GM21717 (cell line): ENCODE data around the gene PIGK.
"Not testable (repeated sequence)": the region's sequence is repeated elsewhere in the genome, so short reads cannot be mapped to it uniquely, and the experiment has no call there.

Experiments
- ATAC-seq: cut with Tn5 transposase; IDR thresholded peaks from one replicate; pipeline ENCODE4 v1.9.1; 2021; ENCODE audit warnings: mild to moderate bottlenecking, moderate library complexity; ENCODE audit not compliant: unreplicated experiment

Gene PIGK

DNA sequence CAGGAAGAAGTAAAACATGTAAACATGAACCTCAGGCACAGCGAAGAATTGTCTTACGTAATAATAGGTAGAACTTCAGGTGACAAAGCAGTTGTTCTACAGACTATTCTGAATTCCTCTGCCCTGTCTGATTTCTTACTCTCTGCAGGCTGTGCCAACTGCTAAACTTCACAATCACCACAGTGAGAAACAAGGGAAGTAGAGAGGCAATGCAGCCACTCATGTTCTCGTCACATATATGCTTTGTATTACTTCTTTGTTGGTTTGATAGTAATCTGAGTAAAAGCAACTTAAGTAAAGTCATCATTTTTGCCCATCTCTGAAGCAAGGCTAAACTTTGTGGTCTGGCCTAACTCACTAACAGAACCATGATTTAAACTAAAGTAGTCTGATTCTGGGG lies 21.9 kb downstream of the PIGK start:
- no peak for ATAC-seq

DNA sequence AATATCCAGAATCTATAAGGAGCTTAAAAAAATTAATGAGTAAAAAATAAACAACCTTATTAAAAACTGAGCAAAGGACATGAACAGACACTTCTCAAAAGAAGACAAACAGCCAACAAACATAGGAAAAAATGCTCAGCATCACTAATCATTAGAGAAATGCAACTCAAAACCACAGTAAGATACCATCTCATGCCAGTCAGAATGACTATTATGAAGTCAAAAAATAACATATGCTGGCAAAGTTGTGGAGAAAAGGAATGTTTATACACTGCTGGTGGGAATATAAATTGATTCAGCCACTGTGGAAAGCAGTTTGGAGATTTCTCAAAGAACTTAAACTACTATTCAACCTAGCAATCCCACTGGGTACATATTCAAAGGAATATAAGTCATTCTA lies 25.3 kb downstream of the PIGK start:
- ATAC-seq = no peak

DNA sequence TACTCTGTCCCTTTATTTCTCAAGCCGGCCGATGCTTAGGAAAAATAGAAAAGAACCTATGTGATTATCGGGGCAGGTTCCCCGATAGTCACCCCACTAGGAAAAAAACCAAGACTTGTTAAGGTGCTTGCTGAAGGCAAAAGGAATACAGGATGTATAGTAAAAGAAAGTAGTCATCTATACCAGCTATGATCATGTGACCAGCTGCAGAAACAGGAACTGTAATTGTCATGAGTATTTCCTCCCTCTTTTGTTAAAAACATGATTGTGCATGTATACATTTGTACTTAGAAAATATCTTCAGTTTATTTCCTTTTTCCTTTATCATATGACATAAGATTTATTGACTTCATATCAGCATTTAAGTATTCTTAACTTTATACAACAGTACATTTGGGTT lies 30.5 kb downstream of the PIGK start:
- ATAC-seq = no peak

GRCh38 chr1:77186907-77187306 lies 32.3 kb downstream of the PIGK start:
- not testable (repeated sequence) for ATAC-seq

- ATAC-seq = no peak
These were observed 37.1 kb downstream of the PIGK start for GRCh38 chr1:77182083-77182482.

DNA sequence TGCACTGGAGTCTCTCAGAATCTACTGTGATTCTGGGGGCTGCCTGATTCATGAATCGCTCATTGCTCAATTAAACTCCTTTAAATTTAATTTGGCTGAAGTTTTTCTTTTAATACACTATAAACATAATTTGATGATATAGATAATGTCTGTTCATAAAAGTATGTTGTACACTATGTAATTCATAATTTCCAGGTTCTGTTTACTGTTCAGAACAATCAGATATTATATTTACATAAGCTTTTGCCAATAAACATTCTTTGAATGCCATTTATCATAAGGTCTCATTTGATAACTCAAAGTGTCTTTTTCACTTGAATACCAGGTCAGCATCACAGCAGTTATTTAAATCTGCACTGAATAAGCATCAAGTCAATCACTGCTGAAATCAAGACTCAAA lies 39.6 kb downstream of the PIGK start:
- ATAC-seq = no peak

DNA sequence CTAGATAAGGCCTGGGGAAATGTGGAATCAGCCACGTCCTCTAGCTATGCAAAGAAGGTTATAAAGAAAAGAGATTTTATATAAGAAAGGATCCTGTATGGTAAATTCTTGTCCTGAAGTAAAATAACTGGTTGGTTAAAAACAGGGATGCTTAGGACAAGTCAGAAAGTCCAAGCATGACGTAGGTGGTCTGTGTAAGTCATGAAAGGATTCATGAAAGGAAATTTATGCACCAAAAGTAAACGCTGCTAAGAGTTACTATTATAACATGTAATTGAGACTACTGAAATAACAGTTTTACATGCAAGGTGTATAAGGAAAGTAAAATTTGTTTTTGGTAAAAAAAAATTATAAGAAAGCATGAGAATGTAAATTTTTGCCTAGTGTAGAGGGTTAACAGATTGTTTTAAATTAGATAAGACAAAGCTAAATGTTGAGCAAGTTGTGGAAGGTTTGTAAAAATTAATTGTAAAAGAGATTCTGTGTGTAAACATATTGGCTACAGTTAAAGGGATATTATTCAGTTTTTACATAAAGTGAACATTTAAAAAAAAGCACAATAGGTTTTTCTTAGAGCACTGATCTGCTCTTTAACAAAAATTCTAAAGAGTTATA lies 43.9 kb downstream of the PIGK start:
- no peak for ATAC-seq

- ATAC-seq = no peak
These were observed 48.5 kb downstream of the PIGK start for GRCh38 chr1:77170687-77171086.

DNA sequence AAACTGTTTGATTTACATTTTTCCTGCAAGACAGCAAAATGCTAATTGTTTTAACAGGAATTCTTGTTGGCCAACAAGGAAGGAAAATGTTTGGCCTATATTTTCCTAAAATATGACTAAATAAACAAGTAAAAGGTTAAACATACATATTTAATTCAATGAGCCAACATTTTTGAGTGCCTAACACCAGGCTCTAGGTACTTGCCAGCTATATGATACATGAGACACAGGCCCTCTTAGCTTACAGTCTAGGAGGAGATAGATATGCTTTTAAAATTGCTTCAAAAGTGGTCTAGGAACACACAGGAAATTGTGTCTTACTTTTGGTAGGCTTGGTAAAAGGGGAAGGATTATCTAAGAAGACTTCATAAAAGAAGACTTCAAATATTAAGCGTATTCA lies 50.9 kb downstream of the PIGK start:
- no peak for ATAC-seq

DNA sequence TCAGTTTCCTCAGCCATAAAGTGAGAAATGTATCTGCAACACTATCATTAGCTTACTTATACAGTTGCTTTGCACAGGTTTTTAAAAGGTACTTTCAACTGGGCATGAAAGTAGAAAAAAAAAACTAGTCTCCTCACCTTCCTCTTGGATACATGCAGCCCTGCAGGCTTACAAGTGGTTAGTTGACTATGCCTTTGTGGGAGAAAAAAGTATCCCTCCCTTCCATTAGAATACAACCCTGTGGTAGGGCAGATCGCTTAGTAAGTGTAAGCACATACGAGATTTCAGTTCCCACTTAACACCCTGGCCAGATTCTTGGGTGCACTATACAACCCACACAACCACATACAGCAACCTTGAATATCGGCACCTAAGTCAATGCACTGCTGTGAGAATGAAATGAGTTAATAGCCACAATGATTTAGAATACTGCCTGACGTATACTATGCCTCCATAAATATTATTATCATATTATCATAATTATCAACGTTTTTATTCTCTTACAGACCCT lies 54.7 kb downstream of the PIGK start:
- ATAC-seq = no peak

- ATAC-seq = not testable (repeated sequence)
These were observed 59.5 kb downstream of the PIGK start for GRCh38 chr1:77159706-77160105.

GRCh38 chr1:77156214-77156613 lies 63.0 kb downstream of the PIGK start:
- no peak for ATAC-seq

- no peak for ATAC-seq
These were observed 73.0 kb downstream of the PIGK start for GRCh38 chr1:77146270-77146669.

DNA sequence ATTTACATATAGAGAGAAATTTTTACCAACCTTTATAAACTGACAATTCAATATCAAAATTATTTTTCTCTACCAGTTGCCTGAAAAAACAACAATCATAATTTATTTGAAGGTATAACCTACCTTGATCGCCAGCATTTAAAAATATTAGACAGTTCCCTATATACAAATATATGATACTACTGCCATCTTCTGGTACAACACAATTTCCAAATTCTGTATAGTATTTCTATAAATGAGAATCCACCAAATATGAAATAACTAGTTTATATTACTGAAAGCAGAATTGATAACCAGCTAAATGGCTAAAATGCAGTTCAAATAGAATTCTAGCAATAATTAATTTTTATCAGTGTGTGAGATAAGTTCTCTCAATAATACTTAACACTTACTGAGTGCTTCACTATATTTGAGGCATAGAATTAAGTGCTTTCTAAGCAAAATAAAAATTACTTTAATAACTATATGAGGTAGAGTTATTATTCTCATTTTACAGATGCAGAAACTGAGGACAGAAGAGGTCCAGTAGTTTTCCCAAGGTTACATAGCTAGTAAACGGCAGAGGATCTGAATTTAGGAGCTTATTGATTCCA lies 75.6 kb downstream of the PIGK start:
- no peak for ATAC-seq

GRCh38 chr1:77139389-77139788 lies 79.8 kb downstream of the PIGK start:
- ATAC-seq = no peak

DNA sequence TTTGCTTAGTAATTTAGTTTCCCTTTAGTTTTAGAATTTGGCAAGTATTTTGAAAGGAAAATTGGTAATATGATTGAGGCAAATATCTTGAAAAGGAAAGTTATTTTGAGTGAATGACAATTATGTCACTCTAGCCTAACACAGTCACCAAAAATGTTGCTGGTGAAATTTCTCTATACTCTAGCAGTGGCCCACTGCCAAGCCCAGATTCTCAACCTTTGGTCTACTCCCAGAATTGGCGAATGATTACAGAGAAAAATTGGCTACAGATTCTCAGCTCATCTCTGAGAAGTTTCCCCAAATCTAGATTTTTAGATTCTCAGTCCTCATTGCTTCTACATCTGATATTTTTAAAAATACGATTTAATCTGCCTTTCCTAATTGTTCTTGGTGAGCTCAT lies 84.9 kb downstream of the PIGK start:
- ATAC-seq = no peak

GRCh38 chr1:77133731-77134358 lies 85.4 kb downstream of the PIGK start:
- no peak for ATAC-seq

DNA sequence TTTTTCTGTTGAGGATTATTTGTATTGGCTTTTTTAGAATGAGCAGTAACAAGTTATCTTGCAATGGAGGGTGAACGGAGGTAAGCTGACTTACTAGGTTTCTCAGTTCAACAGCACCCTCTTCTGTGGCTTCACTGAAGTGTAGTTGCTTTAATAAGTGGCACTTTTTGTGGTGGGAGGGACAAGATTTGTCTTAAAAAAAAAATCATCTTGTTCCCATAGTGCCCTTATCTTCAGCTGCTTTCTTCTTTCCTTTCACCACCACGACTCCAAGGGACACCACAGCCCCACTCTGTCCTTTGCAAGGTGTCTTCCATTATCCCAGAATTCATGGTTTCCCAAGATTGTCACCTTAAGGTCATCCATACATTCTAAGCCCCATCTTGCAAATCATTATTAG lies 92.9 kb downstream of the PIGK start:
- ATAC-seq = peak; percentile 88

GRCh38 chr1:77121503-77121902 lies 97.7 kb downstream of the PIGK start:
- ATAC-seq = no peak

DNA sequence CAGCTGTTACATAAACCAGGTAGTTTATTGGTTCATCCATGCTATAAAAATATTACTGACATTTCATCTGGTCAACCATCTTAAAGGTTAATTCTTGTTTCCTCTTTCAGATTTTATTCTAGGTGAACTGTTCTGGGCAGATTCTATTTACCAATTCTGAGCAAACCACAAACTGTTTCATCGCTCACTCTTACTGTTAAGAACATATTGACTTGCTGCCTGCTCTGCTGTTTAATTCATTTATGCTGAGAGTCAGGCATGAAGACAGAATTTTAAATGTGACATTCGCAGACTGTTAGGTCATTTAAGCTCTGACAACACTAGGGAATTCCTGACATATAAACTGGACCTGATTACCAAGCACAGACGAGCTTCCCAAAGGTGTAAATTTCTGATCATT lies 98.3 kb downstream of the PIGK start:
- ATAC-seq = no peak

DNA sequence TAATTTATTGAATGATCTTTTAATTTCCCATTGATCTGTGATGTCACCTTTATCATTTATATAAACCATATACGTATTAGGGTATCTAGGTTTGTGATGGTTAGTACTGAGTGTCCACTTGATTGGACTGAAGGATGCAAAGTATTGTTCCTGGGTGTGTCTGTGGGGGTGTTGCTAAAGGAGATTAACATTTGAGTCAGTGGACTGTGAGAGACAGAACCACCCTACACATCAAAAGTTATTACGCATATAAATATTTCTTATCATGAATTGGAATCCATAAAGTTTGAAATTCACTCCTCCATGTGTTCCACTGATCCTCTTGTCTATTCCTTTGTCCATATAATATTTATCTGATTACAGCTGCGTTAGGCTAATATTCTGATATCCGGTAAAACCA lies 100.5 kb downstream of the PIGK start:
- no peak for ATAC-seq

- ATAC-seq = no peak
These were observed 114.6 kb downstream of the PIGK start for GRCh38 chr1:77104672-77105071.
